HG03066 (cell line): Measurements from ENCODE around the gene CBFA2T3.

Experiments
- ATAC-seq: cut with Tn5 transposase; IDR thresholded peaks from one replicate; pipeline ENCODE4 v1.9.1; 2021; ENCODE audit warnings: low read depth; ENCODE audit not compliant: unreplicated experiment

Gene CBFA2T3

GRCh38 chr16:88867581-88868246 lies 109.3 kb downstream of the CBFA2T3 start:
- ATAC-seq = no peak

GRCh38 chr16:88866151-88866920 lies 110.7 kb downstream of the CBFA2T3 start, which contains the start of gene PABPN1L:
Gene PABPN1L, minus strand, starts transcription at chr16:88866660. Its CDS starts 54 bp downstream, at chr16:88866606.
- no peak for ATAC-seq

- ATAC-seq = no peak
These were observed 111.3 kb downstream of the CBFA2T3 start for GRCh38 chr16:88865742-88866141.

- ATAC-seq = no peak
These were observed 111.7 kb downstream of the CBFA2T3 start for GRCh38 chr16:88865310-88865709.

- ATAC-seq = no peak
These were observed 112.5 kb downstream of the CBFA2T3 start for GRCh38 chr16:88864521-88864920.

GRCh38 chr16:88864099-88864498 lies 112.9 kb downstream of the CBFA2T3 start:
- no peak for ATAC-seq

GRCh38 chr16:88863426-88863825 lies 113.6 kb downstream of the CBFA2T3 start:
- ATAC-seq = no peak

- no peak for ATAC-seq
These were observed 114.0 kb downstream of the CBFA2T3 start for GRCh38 chr16:88862968-88863367.

GRCh38 chr16:88861359-88861758 lies 115.6 kb downstream of the CBFA2T3 start:
- ATAC-seq = no peak

- no peak for ATAC-seq
These were observed 117.5 kb downstream of the CBFA2T3 start for GRCh38 chr16:88859381-88860091.

- ATAC-seq = peak; percentile 50
These were observed 119.2 kb downstream of the CBFA2T3 start for GRCh38 chr16:88857728-88858339.

- ATAC-seq = peak; percentile 76
These were observed 119.9 kb downstream of the CBFA2T3 start, which contains the start of the genes GALNS and TRAPPC2L for GRCh38 chr16:88856828-88857727. Gene GALNS, minus strand, starts transcription at chr16:88856947. Its CDS starts 70 bp downstream, at chr16:88856877. Gene TRAPPC2L, plus strand, starts transcription at chr16:88857127. Its CDS starts 24 bp downstream, at chr16:88857151.

- no peak for ATAC-seq
These were observed 120.7 kb downstream of the CBFA2T3 start for GRCh38 chr16:88856122-88856827.

- ATAC-seq = no peak
These were observed 121.3 kb downstream of the CBFA2T3 start for GRCh38 chr16:88855736-88856121.

GRCh38 chr16:88855176-88855575 lies 121.8 kb downstream of the CBFA2T3 start:
- ATAC-seq = no peak

- no peak for ATAC-seq
These were observed 122.5 kb downstream of the CBFA2T3 start for GRCh38 chr16:88854306-88855111.

GRCh38 chr16:88853325-88853941 lies 123.6 kb downstream of the CBFA2T3 start:
- no peak for ATAC-seq

- no peak for ATAC-seq
These were observed 125.4 kb downstream of the CBFA2T3 start for GRCh38 chr16:88851616-88852015.
